ENCODE measurements around the gene TMEM120B. TPM values are rescaled to one million over a fixed set of nuclear protein-coding genes. Genes with fewer than 3 reads are reported as not detected.

The TMEM120B gene
- total RNA-seq, 1 donor from 2014 or later = 5.0 TPM

DNA sequence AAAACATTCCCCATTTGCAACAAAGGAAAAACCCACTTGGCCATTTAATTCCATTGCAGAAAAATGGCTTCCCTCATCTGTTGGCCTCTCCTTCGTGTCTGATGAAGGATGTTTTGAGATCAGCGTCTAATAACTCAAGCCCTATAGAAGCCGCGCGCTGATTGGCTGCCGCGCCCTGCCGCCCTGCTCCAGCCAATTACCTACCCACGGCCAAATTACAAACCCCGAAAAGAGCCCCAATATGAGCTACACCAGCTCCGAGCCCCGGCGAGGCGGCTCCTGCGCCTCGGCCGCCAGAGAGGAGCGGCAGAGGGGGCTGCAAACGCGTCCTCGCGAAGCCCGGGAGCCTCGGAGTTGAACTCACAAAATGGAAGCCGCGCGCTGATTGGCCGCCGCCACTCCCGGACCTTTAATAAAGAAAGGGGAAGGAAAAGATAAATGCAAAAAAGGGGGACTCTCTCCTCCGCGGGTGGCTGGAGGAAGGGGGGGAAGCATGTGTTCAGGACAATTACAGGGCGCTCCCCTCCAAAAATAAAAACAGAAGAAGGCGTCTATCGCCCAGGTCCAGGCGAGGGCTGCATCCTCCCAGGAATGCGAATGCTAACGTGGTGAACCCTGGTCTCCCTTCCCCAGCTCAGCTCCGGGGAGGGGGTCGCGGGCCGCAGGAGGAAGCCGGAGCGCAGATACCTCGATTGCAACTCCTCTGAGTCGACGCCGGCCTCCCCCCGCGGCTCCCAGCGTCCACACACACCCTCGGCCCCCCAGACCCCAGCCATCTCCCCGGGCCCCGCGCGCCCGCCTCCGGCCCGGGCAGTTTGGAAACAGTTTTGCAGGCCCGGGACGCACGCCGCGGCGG lies 90.5 kb downstream of the TMEM120B start:
- DNase-seq (ENCODE audit: low read depth in 2 of 2) = peak; percentile 94 to 96

- DNase-seq (ENCODE audit: low read depth in 2 of 2) = peak; percentile 48 to 74
These were observed 91.4 kb downstream of the TMEM120B start, which contains the start of gene SETD1B for GRCh38 chr12:121803861-121804416. SETD1B (plus strand) TSS chr12:121804009; CDS start chr12:121804738, 729 bp downstream.

DNA sequence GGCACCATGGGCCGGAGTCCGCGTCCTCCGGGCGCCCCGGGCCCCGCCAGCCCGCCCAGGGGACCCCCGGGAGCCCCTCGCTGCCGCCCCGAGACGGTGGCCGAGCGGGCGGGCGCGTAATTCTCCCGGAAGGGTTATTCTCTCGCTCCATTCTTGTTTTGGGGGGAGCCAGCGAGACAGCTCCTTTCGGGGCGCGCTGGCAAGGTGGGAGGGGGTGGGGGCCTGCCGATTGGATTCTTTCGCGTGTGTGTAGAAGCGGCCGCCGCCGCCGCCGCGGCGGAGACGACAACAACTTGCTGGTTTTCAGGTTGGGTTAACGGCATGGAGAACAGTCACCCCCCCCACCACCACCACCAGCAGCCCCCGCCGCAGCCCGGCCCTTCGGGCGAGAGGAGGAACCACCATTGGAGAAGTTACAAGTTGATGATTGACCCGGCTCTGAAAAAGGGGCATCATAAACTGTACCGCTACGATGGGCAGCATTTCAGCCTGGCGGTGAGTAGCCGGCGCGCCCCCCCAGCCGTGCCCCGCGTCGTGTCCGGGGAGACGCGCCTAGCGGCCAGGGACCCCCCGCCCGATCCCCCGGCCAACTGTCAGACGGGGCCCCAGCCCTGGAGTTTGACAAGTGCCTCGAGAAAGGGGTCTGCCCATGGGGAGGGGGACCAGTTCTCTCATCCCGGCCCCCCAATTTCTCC lies 92.0 kb downstream of the TMEM120B start:
- DNase-seq (ENCODE audit: low read depth in 2 of 2) = peak; percentile 50 to 62

GRCh38 chr12:121805171-121806008 lies 92.8 kb downstream of the TMEM120B start:
- peak; percentile 39 for DNase-seq (ENCODE audit: low read depth in 2 of 2)

DNA sequence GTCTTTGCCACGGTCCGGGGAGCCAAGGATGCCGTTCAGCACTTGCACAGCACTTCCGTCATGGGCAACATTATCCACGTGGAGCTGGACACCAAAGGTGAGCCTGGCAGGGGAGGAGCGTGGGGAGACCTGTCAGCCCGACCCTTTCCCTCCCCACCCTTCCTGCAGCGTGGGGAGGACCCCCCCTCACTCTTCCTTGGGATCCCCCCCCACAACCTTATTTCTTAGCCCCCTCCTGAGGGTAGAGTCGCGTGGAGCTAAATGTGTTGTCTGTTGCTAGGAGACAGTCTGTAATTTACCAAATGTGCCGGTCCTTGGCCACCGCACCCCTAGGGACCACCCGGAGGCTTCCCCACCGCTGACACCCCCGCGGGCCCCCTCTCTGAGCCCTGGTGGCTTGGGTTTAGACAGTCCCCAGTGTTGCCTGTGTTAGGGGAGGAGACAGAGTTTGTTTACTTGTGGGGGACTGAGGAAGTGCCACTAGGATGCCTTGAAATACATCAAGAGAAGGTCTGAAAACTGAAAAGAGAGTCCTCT lies 93.5 kb downstream of the TMEM120B start:
- no peak for DNase-seq (ENCODE audit: low read depth in 2 of 2)

- peak in 1 of 2 donors; percentile 41 for DNase-seq (ENCODE audit: low read depth in 2 of 2)
These were observed 94.2 kb downstream of the TMEM120B start for GRCh38 chr12:121806546-121807423.

DNA sequence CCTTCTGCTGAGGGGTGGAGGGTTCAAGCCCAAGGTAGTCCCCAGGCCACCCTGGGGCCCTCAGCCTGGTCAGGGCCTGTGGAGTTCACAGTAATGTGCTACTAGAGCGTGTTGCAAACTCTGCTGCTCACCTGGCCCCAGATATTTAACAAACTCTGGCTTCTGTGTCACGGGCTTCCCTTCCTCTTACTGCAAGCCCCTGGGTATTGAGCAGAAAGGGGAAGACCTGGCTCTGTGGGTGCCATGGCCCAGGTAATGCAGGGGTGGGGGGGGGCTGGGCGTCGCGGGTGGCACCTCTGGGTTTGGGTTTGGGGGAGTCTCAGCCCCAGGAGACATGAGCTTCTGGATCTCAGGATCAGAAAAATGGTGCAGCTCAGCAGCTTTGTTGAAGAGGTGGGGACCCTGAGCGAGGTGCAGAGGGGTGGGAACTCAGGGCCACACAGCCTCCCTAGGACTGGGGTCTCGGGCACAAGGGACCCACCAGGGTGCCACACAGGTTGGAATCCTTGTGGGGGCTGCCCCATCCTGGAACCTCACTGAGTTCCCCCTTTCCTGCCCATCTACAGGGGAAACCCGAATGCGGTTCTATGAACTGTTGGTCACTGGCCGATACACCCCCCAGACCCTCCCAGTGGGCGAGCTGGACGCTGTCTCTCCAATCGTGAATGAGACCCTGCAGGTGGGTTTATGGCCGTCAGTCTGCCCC lies 95.2 kb downstream of the TMEM120B start:
- DNase-seq (ENCODE audit: low read depth in 2 of 2) = no peak

DNA sequence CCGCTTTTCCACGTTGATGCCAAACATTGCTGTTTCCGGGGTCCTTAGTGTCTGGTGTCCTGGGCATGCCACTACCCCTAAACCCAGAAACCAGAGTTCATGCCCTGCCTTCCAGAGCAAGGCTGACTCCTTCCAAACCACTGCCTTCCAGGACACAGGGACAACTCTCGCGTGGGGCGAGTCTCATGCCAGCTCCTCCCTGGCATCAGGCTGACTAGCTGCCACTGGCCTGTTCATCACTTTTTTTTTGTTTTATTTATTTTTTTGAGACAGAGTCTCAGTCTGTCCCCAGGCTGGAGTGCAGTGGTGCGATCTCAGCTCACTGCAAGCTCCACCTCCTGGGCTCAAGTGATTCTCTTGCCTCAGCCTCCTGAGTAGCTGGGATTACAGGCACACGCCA lies 96.1 kb downstream of the TMEM120B start:
- no peak for DNase-seq (ENCODE audit: low read depth in 2 of 2)

DNA sequence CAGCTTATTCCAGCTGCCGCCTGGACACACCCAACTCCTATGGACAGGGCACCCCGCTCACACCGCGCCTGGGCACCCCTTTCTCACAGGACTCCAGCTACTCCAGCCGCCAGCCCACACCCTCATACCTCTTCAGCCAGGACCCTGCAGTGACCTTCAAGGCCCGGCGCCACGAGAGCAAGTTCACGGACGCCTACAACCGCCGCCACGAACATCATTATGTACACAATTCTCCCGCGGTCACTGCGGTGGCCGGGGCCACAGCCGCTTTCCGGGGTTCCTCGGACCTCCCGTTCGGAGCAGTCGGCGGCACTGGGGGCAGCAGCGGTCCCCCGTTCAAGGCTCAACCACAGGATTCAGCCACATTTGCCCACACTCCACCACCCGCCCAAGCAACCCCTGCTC lies 97.2 kb downstream of the TMEM120B start:
- DNase-seq (ENCODE audit: low read depth in 2 of 2) = no peak

GRCh38 chr12:121810234-121810817 lies 97.8 kb downstream of the TMEM120B start:
- DNase-seq (ENCODE audit: low read depth in 2 of 2) = no peak

GRCh38 chr12:121810833-121811433 lies 98.4 kb downstream of the TMEM120B start:
- no peak for DNase-seq (ENCODE audit: low read depth in 2 of 2)

DNA sequence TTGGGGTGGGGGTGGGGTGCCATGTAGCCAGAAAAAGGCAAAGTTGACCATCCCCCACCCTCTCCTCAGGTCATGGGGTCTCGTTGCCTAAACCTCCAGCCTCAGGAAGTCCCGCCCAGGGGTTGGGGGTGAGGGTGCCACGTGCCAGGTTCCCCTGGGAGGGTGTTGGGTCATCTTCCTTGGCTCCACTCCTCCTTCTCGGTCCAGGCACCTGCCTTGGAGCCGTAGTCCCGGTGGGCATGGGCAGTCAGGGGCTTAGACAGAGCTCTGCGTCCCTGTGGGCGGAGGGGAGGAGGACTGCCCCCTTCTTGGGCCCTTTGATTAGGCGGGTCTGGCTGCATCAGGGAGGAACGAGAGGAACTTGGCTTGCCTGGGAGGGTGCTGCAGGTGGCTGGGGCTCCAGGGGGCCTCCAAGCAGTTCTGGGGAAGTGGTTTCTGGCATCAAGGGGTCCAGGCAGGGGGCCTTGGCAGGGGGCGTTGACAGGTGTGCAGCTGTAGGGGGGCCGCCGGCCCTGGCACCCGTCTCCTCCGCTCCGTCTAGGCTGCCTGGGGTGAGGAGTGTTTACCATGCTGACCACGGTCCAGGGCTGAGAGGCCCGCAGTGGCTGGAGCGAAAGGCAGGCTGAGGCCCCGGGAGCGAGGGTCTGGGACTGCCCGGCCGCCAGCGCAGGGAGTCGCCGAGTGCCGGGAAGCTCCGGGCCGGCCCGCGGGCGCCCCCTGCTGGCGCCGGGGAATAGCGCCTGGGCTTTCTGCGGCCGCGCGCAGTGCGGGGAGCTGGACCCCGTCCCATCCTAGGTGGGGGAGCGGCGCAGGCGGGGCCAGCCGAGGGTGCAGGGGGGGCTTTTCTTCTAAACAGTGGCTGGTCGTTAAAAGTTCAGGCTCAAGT lies 99.1 kb downstream of the TMEM120B start:
- DNase-seq (ENCODE audit: low read depth in 2 of 2) = peak; percentile 80 to 81

- peak; percentile 81 to 85 for DNase-seq (ENCODE audit: low read depth in 2 of 2)
These were observed 99.8 kb downstream of the TMEM120B start for GRCh38 chr12:121812320-121812871.

- DNase-seq (ENCODE audit: low read depth in 2 of 2) = peak in 1 of 2 donors; percentile 68
These were observed 100.7 kb downstream of the TMEM120B start for GRCh38 chr12:121812921-121813896.

- no peak for DNase-seq (ENCODE audit: low read depth in 2 of 2)
These were observed 101.4 kb downstream of the TMEM120B start for GRCh38 chr12:121813951-121814350.

All from lung microvascular endothelial cell (primary cell).